Endothelial cell (in vitro differentiated cells): ENCODE data around the gene LSM2. TPM values are rescaled to one million over a fixed set of nuclear protein-coding genes. Genes with fewer than 3 reads are reported as not detected.

Experiments
- DNase-seq: peaks from one replicate; pipeline ENCODE4 v3.0.0; 2021; ENCODE audit warnings: low spot score
- H3K27ac Mint-ChIP-seq: one replicate; pipeline ENCODE4 v1.8.0; 2021; ENCODE audit warnings: mixed read lengths, inconsistent platforms; ENCODE audit not compliant: unreplicated experiment
- H3K27me3 Mint-ChIP-seq: one replicate; pipeline ENCODE4 v1.8.0; 2021; ENCODE audit warnings: mild to moderate bottlenecking, moderate library complexity, mixed read lengths, inconsistent platforms; ENCODE audit not compliant: unreplicated experiment
- H3K36me3 Mint-ChIP-seq: one replicate; pipeline ENCODE4 v1.8.0; 2021; ENCODE audit warnings: mild to moderate bottlenecking, low read depth, mixed read lengths, inconsistent platforms; ENCODE audit not compliant: unreplicated experiment
- H3K4me1 Mint-ChIP-seq: one replicate; pipeline ENCODE4 v1.8.0; 2021; ENCODE audit warnings: mild to moderate bottlenecking, mixed read lengths, inconsistent platforms; ENCODE audit not compliant: unreplicated experiment
- H3K4me3 Mint-ChIP-seq: one replicate; pipeline ENCODE4 v1.8.0; 2021; ENCODE audit warnings: mild to moderate bottlenecking, mixed read lengths, inconsistent platforms; ENCODE audit not compliant: unreplicated experiment
- H3K9me3 Mint-ChIP-seq: one replicate; pipeline ENCODE4 v1.8.0; 2021; ENCODE audit warnings: mixed read lengths, inconsistent platforms; ENCODE audit not compliant: unreplicated experiment
- CTCF ChIP-seq: fragments of 200-600 bp; sonication (generic); IDR thresholded peaks from one replicate; pipeline ENCODE4 v1.5.0; 2021; ENCODE audit warnings: antibody characterized with exemption; ENCODE audit not compliant: unreplicated experiment
- total RNA-seq: library from RNA; stranded (reverse); fragmentation: NEBNext Ultra II Directional; extraction: Animal tissue kit (Norgen Biotek cat#: 25700); gene quantifications from one replicate; pipeline ENCODE4 v1.2.1, GENCODE V29; 2021; ENCODE audit not compliant: unreplicated experiment

Gene LSM2
- total RNA-seq, 1 donor from 2014 or later: 57.1 TPM

GRCh38 chr6:31785475-31785874, 21.3 kb downstream of the LSM2 start:
- Mint-ChIP-seq H3K4me3 (no peak overlapping the region), H3K4me1 (peaks cover under 1% of the 10 kb centered on the region), H3K27me3 (no peaks in the 10 kb centered on the region), H3K36me3 (peaks cover 13% of the 10 kb centered on the region), H3K9me3 (no peaks in the 10 kb centered on the region), H3K27ac (no peak overlapping the region)
- DNase-seq: no peak
- no peak for TF ChIP-seq CTCF

- DNase-seq: no peak
- no peak overlapping the region for H3K4me3 Mint-ChIP-seq
- no peaks in the 10 kb centered on the region for H3K4me1 Mint-ChIP-seq
- no peaks in the 10 kb centered on the region for H3K27me3 Mint-ChIP-seq
- H3K9me3 Mint-ChIP-seq: no peaks in the 10 kb centered on the region
- H3K36me3 Mint-ChIP-seq: peaks cover 13% of the 10 kb centered on the region
- TF ChIP-seq CTCF: no peak
- H3K27ac Mint-ChIP-seq: no peak overlapping the region
These were observed 22.5 kb downstream of the LSM2 start for GRCh38 chr6:31784098-31784925.

GRCh38 chr6:31782126-31782855, 24.5 kb downstream of the LSM2 start:
- H3K36me3 Mint-ChIP-seq: peaks cover 13% of the 10 kb centered on the region
- H3K4me3 Mint-ChIP-seq: no peak overlapping the region
- TF ChIP-seq CTCF: no peak
- H3K9me3 Mint-ChIP-seq: no peaks in the 10 kb centered on the region
- no peak for DNase-seq
- peaks cover 2% of the 10 kb centered on the region for H3K27me3 Mint-ChIP-seq
- H3K27ac Mint-ChIP-seq: no peak overlapping the region
- H3K4me1 Mint-ChIP-seq: no peaks in the 10 kb centered on the region

GRCh38 chr6:31781244-31782125, 25.3 kb downstream of the LSM2 start:
- H3K36me3 Mint-ChIP-seq: peaks cover 13% of the 10 kb centered on the region
- H3K27ac Mint-ChIP-seq: no peak overlapping the region
- no peak for TF ChIP-seq CTCF
- no peak for DNase-seq
- no peaks in the 10 kb centered on the region for H3K9me3 Mint-ChIP-seq
- H3K4me1 Mint-ChIP-seq: no peaks in the 10 kb centered on the region
- H3K4me3 Mint-ChIP-seq: no peak overlapping the region
- H3K27me3 Mint-ChIP-seq: peaks cover 2% of the 10 kb centered on the region
